Transverse colon (tissue), 4 donors: ENCODE results near the gene SLC12A7. TPM values are rescaled to one million over a fixed set of nuclear protein-coding genes. Genes with fewer than 3 reads are reported as not detected.

Source experiments
- DNase-seq: peaks from one replicate; pipeline ENCODE4 v3.0.0-alpha.2; 2019
- H3K27ac ChIP-seq, 4 donors: fragments of 200-600 bp; sonication (generic); 2 replicates each; pipeline ENCODE4 v1.5.1; 2016 to 2018; ENCODE audit warnings: inconsistent platforms in 4 of 4
- H3K27me3 ChIP-seq: fragments of 200-600 bp; sonication (generic); 2 replicates; pipeline ENCODE4 v1.5.1; 2017; ENCODE audit warnings: inconsistent platforms
- H3K36me3 ChIP-seq, 4 donors: fragments of 200-600 bp; sonication (generic); 2 replicates each; pipeline ENCODE4 v1.5.1; 2017 to 2019; ENCODE audit warnings: inconsistent platforms in 4 of 4
- H3K4me1 ChIP-seq, 4 donors: fragments of 200-600 bp; sonication (generic); 2 replicates each; pipeline ENCODE4 v1.5.1; 2017 to 2020; ENCODE audit warnings: inconsistent platforms in 4 of 4
- H3K4me3 ChIP-seq, 4 donors: fragments of 200-600 bp; sonication (generic); 1 replicate in 1 of 4; 2 replicates in 3 of 4; pipeline versions ENCODE4 v1.5.1 to v1.6.1; 2017 to 2019; ENCODE audit warnings: inconsistent platforms in 4 of 4
- H3K9me3 ChIP-seq, 2 donors: fragments of 200-600 bp; sonication (generic); 2 replicates each; pipeline ENCODE4 v1.5.1; 2017 to 2019; ENCODE audit warnings: inconsistent platforms in 2 of 2
- CTCF ChIP-seq, 5 experiments: fragments of 200-600 bp in 3 of 5; fragments of 450-650 bp in 2 of 5; sonication (generic) in 3 of 5; IDR thresholded peaks; 1 replicate in 2 of 5; 2 replicates in 3 of 5; pipeline ENCODE4 v1.5.1; 2016 to 2017; ENCODE audit warnings: antibody characterized with exemption in 5 of 5, inconsistent platforms in 3 of 5, mild to moderate bottlenecking in 2 of 5, moderate library complexity in 1 of 5
- EP300 ChIP-seq: sonication (generic); formaldehyde crosslinking; IDR thresholded peaks from one replicate; pipeline ENCODE4 v1.6.1; 2017; ENCODE audit warnings: antibody characterized with exemption, low read depth
- POLR2A ChIP-seq: fragments of 450-650 bp; IDR thresholded peaks from one replicate; pipeline ENCODE4 v1.6.1; 2016; ENCODE audit warnings: antibody characterized with exemption, mild to moderate bottlenecking, moderate library complexity
- POLR2AphosphoS5 ChIP-seq, 3 donors: sonication (generic); formaldehyde crosslinking; IDR thresholded peaks; one replicate each; pipeline ENCODE4 v1.6.1; 2016; ENCODE audit warnings: antibody characterized with exemption in 3 of 3
- WGBS, 2 donors: methylation state at CpG; one replicate each; pipeline ENCODE4 v1.1.5; 2018; ENCODE audit warnings: low coverage in 1 of 2; 5-methylcytosine and 5-hydroxymethylcytosine counted together
- in situ Hi-C, 4 donors: fragments of 200-750 bp; cut with MboI; loops; one replicate each; pipeline versions ENCODE4 v1.15.0 to v1.15.1; 2017; ENCODE audit warnings: low sequenced_read_pairs in 3 of 4, low pct_ligation_motif_present in 1 of 4, low pct_unique_long_range_greater_than_20kb in 1 of 4
- intact Hi-C: fragments of 100-400 bp; cut with DNase I; formaldehyde crosslinking; loops from one replicate; pipeline ENCODE4 v1.15.1; 2023; ENCODE audit warnings: low total_unique reads
- total RNA-seq, 4 donors: library from RNA; depleted of rRNA; stranded (reverse); fragments of >200 nt; gene quantifications; one replicate each; pipeline ENCODE4 v1.1.0, GENCODE V29; 2016

SLC12A7 gene
- total RNA-seq, 4 donors from 2014 or later = 60.7 to 144 (median 61.4) TPM

GRCh38 chr5:1009359-1010180, 102.3 kb downstream of the SLC12A7 start:
- Histone ChIP-seq H3K36me3 (no peaks in the 10 kb centered on the region), H3K27ac (no peak overlapping the region), H3K27me3 (peaks cover 71% of the 10 kb centered on the region), H3K4me1 (peaks cover 4 to 26% (median 20%) of the 10 kb centered on the region in 4 donors), H3K9me3 (no peaks in the 10 kb centered on the region), H3K4me3 (peak overlapping the region; percentile 38 to 58 (median 44))
- no peak for TF ChIP-seq EP300
- no peak for TF ChIP-seq POLR2AphosphoS5 (IDR thresholded peaks at IDR 0.05)
- TF ChIP-seq CTCF (IDR thresholded peaks at IDR 0.05) = no peak
- no peak for TF ChIP-seq POLR2A
- DNase-seq = no peak
- intact Hi-C loops = no loop called here
- WGBS, 2 donors = 14% methylated on average over 35 of the region's 70 CpGs; no CpG with 5 or more reads in 1 of the 2 donors
- in situ Hi-C loops = loop anchor here in 1 of 4 donors (25.0 kb wide), 1 partner anchor 128 kb away; no protein-coding TSS in a partner anchor

DNA sequence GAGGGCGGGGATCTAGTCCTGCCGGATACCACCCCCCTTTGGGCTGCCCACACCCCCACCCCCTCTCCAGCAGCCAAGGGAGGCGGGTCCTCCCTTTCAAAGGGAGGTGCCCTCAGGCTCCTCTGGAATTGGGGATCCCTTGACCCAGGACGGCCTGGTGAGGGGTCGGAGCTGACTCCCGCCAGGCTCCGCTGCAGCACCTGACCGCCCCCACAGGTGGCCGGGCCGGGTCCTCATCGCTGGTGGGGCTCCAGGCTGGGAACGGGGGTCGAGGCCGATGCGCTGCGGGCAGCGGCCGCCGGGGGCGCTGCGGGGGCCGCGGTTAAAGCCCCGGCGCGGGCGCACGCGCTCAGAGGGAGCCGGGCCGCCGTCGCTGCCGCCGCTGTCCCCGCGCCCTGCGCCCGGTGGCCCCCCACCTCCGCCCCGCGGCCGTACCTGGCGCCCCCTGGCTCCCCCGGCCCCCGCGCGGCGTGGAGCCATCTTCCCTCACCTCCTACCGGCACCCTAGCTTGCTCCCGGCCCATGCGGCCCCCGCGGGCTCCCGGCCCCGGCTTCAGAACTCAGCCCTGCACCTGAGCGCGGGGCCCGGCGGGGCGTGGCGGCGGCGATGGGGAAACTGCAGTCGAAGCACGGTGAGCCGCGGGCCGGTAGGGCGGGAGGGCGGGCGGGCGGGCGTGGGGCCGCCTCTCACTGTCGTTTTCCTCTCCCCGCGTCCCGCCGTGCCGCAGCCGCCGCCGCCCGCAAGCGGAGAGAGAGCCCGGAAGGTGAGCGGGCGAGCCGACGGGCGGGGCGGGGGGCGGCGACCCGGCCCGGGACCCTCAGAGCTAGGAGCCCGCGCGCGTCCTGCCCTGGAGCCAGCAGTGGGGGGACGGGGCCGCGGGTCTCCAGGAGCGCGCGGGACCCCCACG, 103.2 kb downstream of the SLC12A7 start, which contains the start of gene NKD2:
NKD2 (plus strand) TSS at position 352 of the 908 bp plus-strand sequence; CDS start at position 608, 256 bp downstream.
- in situ Hi-C loops (loop anchor here in 1 of 4 donors (25.0 kb wide), 1 partner anchor 129 kb away; no protein-coding TSS in a partner anchor), intact Hi-C loops (no loop called here)
- 1% methylated on average over 45 of the region's 108 CpGs; no CpG with 5 or more reads in 1 of the 2 donors for WGBS, 2 donors
- H3K36me3 ChIP-seq = no peaks in the 10 kb centered on the region
- H3K4me3 ChIP-seq = peak within 1 kb of the TSS; percentile 38 to 58 (median 44)
- peaks cover 4 to 33% (median 28%) of the 10 kb centered on the region in 4 donors for H3K4me1 ChIP-seq
- H3K9me3 ChIP-seq = no peaks in the 10 kb centered on the region
- DNase-seq = peak; percentile 10
- H3K27ac ChIP-seq = no peak within 1 kb of the TSS
- TF ChIP-seq POLR2A = no peak
- no peak for TF ChIP-seq POLR2AphosphoS5 (IDR thresholded peaks at IDR 0.05)
- TF ChIP-seq CTCF (IDR thresholded peaks at IDR 0.05) = peak; percentile 33 to 64 (median 55)
- H3K27me3 ChIP-seq = peaks cover 72% of the 10 kb centered on the region

DNA sequence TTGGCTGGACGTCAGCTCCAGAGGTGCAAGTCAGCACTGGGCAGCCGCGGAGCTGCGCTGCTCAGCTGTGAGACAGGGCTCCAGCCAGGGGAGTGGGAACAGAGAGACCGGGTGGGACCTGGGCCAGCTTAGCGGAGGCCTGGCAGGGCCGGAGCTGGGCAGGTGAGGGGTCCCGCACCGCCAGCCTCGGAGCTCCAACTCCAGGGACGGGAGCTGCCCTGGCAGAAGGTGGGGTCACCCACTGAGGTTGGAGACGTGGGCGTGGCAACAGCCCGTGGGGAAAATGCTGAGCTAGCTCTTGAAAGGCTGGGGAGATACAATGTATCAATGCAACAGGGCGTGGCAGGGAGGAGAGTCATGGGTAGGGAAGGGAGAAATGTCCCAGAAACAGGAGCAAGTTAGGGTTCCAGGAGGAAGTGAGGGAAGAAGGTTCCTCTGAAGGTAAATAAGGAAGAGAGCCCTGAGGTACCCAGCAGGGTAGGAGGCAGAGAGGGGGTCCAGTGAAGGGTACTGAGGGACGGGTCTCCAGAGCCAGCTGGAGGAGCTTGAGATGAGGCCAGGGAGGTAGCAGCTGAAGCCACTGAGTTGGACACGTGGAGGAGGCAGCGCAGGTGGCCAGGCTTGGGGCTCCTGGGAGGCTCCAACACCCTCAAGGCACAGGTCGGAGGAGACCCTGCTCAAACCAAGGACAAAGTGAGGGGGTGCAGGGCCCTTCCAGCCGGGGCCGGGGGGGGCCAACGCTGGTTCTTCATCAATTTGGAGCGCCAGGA, 104.0 kb downstream of the SLC12A7 start:
- Histone ChIP-seq H3K27ac (no peak overlapping the region), H3K4me3 (peak overlapping the region in 1 of 4 donors; percentile 58), H3K9me3 (no peaks in the 10 kb centered on the region), H3K27me3 (peaks cover 72% of the 10 kb centered on the region), H3K4me1 (peaks cover 4 to 36% (median 31%) of the 10 kb centered on the region in 4 donors), H3K36me3 (no peaks in the 10 kb centered on the region)
- no peak for TF ChIP-seq CTCF (IDR thresholded peaks at IDR 0.05)
- TF ChIP-seq POLR2A = no peak
- no peak for TF ChIP-seq POLR2AphosphoS5 (IDR thresholded peaks at IDR 0.05)
- intact Hi-C loops (no loop called here), in situ Hi-C loops (loop anchor here in 1 of 4 donors (25.0 kb wide), 1 partner anchor 129 kb away; no protein-coding TSS in a partner anchor)
- peak; percentile 8 for DNase-seq
- 63% methylated on average over 18 of the region's 23 CpGs; no CpG with 5 or more reads in 1 of the 2 donors for WGBS, 2 donors
